GM12878 (cell line): ENCODE data around the gene LGALS3.

Source experiments
- CBX3 ChIP-seq: fragments of 200-600 bp; sonication (generic); IDR thresholded peaks from 2 replicates; pipeline ENCODE4 v1.6.1; 2016; ENCODE audit warnings: low read depth, borderline replicate concordance
- MYC ChIP-seq: IDR thresholded peaks from 2 replicates; pipeline ENCODE4 v1.6.1; 2011; ENCODE audit warnings: mild to moderate bottlenecking, low read length, moderate library complexity, inconsistent platforms; ENCODE audit not compliant: insufficient read depth, insufficient replicate concordance, insufficient read length, severe bottlenecking
- USF2 ChIP-seq: IDR thresholded peaks from 2 replicates; pipeline ENCODE4 v1.6.1; 2011; ENCODE audit warnings: low read depth, low read length, improper control_type of control experiment, borderline replicate concordance

DNA sequence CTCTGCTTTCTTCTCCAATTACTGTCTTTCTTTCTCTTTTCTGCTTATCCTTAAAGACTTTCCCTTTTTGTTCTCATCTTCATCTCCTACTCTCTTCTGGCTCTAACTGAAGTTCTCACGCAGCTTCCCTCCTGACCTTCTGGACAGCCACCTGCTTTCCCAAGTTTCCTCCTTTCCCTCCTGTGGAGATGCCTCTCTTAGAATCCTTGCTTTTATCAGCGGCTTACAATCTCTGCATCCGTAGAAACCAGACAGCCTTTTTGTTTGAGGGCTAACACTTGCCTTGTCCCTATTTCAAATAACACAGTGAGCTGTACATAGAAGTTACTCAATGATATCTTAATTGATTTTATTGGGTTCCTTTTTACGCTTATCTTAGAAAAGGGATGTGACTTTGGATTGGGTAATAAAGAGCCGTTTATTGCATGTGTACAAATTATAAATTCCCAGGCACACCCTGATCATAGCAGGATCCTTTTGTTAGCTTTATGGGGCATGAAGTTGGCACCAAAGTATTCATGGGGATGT, 2.1 kb upstream of the LGALS3 start:
- TF ChIP-seq MYC (no peak), CBX3 (no peak), USF2 (no peak)
